Measurements from ENCODE around the gene VPS33B. TPM values are rescaled to one million over a fixed set of nuclear protein-coding genes. Genes with fewer than 3 reads are reported as not detected.

The VPS33B gene
- total and polyA plus RNA-seq, 2 of the 8 experiments (the other 6 are each of a cell fraction or from before 2014, with no cell fraction given): 11.8 to 17.3 TPM

DNA sequence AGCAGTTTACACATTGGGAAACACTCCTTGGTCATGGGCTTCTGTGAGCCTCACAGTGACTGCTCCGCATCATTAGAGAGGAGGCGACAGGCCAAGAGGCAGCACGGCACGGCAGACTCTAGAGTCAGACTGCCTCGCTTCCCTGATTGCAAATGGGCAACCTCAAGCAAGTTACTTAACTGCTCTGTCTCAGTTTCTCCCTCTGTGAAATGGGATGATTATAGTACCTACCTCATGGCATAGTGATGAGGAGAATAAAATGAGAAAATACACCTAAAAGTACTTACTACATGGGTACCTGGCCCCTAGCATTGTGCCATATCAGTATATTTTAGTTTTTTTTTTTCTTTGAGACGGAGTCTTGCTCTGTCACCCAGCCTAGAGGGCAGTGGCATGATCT is 71.7 kb downstream of the VPS33B start (continued):
- TF ChIP-seq, protein P1, sequence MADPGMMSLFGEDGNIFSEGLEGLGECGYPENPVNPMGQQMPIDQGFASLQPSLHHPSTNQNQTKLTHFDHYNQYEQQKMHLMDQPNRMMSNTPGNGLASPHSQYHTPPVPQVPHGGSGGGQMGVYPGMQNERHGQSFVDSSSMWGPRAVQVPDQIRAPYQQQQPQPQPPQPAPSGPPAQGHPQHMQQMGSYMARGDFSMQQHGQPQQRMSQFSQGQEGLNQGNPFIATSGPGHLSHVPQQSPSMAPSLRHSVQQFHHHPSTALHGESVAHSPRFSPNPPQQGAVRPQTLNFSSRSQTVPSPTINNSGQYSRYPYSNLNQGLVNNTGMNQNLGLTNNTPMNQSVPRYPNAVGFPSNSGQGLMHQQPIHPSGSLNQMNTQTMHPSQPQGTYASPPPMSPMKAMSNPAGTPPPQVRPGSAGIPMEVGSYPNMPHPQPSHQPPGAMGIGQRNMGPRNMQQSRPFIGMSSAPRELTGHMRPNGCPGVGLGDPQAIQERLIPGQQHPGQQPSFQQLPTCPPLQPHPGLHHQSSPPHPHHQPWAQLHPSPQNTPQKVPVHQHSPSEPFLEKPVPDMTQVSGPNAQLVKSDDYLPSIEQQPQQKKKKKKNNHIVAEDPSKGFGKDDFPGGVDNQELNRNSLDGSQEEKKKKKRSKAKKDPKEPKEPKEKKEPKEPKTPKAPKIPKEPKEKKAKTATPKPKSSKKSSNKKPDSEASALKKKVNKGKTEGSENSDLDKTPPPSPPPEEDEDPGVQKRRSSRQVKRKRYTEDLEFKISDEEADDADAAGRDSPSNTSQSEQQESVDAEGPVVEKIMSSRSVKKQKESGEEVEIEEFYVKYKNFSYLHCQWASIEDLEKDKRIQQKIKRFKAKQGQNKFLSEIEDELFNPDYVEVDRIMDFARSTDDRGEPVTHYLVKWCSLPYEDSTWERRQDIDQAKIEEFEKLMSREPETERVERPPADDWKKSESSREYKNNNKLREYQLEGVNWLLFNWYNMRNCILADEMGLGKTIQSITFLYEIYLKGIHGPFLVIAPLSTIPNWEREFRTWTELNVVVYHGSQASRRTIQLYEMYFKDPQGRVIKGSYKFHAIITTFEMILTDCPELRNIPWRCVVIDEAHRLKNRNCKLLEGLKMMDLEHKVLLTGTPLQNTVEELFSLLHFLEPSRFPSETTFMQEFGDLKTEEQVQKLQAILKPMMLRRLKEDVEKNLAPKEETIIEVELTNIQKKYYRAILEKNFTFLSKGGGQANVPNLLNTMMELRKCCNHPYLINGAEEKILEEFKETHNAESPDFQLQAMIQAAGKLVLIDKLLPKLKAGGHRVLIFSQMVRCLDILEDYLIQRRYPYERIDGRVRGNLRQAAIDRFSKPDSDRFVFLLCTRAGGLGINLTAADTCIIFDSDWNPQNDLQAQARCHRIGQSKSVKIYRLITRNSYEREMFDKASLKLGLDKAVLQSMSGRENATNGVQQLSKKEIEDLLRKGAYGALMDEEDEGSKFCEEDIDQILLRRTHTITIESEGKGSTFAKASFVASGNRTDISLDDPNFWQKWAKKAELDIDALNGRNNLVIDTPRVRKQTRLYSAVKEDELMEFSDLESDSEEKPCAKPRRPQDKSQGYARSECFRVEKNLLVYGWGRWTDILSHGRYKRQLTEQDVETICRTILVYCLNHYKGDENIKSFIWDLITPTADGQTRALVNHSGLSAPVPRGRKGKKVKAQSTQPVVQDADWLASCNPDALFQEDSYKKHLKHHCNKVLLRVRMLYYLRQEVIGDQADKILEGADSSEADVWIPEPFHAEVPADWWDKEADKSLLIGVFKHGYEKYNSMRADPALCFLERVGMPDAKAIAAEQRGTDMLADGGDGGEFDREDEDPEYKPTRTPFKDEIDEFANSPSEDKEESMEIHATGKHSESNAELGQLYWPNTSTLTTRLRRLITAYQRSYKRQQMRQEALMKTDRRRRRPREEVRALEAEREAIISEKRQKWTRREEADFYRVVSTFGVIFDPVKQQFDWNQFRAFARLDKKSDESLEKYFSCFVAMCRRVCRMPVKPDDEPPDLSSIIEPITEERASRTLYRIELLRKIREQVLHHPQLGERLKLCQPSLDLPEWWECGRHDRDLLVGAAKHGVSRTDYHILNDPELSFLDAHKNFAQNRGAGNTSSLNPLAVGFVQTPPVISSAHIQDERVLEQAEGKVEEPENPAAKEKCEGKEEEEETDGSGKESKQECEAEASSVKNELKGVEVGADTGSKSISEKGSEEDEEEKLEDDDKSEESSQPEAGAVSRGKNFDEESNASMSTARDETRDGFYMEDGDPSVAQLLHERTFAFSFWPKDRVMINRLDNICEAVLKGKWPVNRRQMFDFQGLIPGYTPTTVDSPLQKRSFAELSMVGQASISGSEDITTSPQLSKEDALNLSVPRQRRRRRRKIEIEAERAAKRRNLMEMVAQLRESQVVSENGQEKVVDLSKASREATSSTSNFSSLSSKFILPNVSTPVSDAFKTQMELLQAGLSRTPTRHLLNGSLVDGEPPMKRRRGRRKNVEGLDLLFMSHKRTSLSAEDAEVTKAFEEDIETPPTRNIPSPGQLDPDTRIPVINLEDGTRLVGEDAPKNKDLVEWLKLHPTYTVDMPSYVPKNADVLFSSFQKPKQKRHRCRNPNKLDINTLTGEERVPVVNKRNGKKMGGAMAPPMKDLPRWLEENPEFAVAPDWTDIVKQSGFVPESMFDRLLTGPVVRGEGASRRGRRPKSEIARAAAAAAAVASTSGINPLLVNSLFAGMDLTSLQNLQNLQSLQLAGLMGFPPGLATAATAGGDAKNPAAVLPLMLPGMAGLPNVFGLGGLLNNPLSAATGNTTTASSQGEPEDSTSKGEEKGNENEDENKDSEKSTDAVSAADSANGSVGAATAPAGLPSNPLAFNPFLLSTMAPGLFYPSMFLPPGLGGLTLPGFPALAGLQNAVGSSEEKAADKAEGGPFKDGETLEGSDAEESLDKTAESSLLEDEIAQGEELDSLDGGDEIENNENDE (IDR thresholded peaks at IDR 0.05; ENCODE audit: insufficient replicate concordance, low read length): no peak
- TF ChIP-seq CHD2 (IDR thresholded peaks at IDR 0.05; ENCODE audit: low read length): no peak
- TF ChIP-seq MAFK (IDR thresholded peaks at IDR 0.05; ENCODE audit: low read depth, low read length): no peak
- no peak for TF ChIP-seq POLR2AphosphoS5 (IDR thresholded peaks at IDR 0.05; ENCODE audit: low read depth, low read length)
- no peak for TF ChIP-seq SIX5 (IDR thresholded peaks at IDR 0.05; ENCODE audit: low read depth, low read length)
- no peak for TF ChIP-seq GABPA (IDR thresholded peaks at IDR 0.05; ENCODE audit: borderline replicate concordance, insufficient read depth, low read length)
- TF ChIP-seq KDM4A (IDR thresholded peaks at IDR 0.05; ENCODE audit: low read depth, low read length, severe bottlenecking): no peak
- no peak for TF ChIP-seq RNF2 (IDR thresholded peaks at IDR 0.05; ENCODE audit: borderline replicate concordance, low read depth, low read length, missing control alignments, poor library complexity, severe bottlenecking)
- no peak for TF ChIP-seq BRCA1 (IDR thresholded peaks at IDR 0.05; ENCODE audit: low read depth, low read length)
- TF ChIP-seq CHD1 (IDR thresholded peaks at IDR 0.05; ENCODE audit: low read depth, low read length): no peak
- no peak for TF ChIP-seq CTBP2 (IDR thresholded peaks at IDR 0.05; ENCODE audit: borderline replicate concordance, insufficient read depth, insufficient read length, low read length)
- TF ChIP-seq JUND (IDR thresholded peaks at IDR 0.05; ENCODE audit: low read length): no peak

All from H1 (cell line).